Natural killer cell (primary cell): ENCODE results near the gene PDE6B. TPM values are rescaled to one million over a fixed set of nuclear protein-coding genes. Genes with fewer than 3 reads are reported as not detected.

ENCODE experiments used
- ATAC-seq, 3 donors: fragments of 150-1000 bp in 2 of 3; fragments of 200-7000 bp in 1 of 3; cut with Tn5 transposase; 1 replicate in 1 of 3; 2 replicates in 2 of 3; pipeline ENCODE4 v1.10.0; 2021; ENCODE audit warnings: mild to moderate bottlenecking in 2 of 3, moderate library complexity in 2 of 3
- DNase-seq, 2 donors: peaks; one replicate each; pipeline versions ENCODE4 v3.0.0 to v3.0.0-alpha.2; 2013 to 2021; ENCODE audit warnings: mixed read lengths in 1 of 2
- H3K27ac ChIP-seq: one replicate; pipeline ENCODE4 v1.5.1; 2013; ENCODE audit warnings: mild to moderate bottlenecking, low read length
- H3K27me3 ChIP-seq: one replicate; pipeline ENCODE4 v1.6.1; 2013; ENCODE audit warnings: low read length; ENCODE audit not compliant: control insufficient read depth, insufficient read depth
- H3K36me3 ChIP-seq: one replicate; pipeline ENCODE4 v1.6.1; 2013; ENCODE audit warnings: low read length; ENCODE audit not compliant: control insufficient read depth, insufficient read depth
- H3K4me1 ChIP-seq: one replicate; pipeline ENCODE4 v1.6.1; 2013; ENCODE audit warnings: low read length; ENCODE audit not compliant: control insufficient read depth, insufficient read depth
- H3K4me3 ChIP-seq: one replicate; pipeline ENCODE4 v1.5.1; 2013; ENCODE audit warnings: low read length
- H3K9me3 ChIP-seq: one replicate; pipeline ENCODE4 v1.6.1; 2013; ENCODE audit warnings: low read length; ENCODE audit not compliant: control insufficient read depth, insufficient read depth
- H3K27ac Mint-ChIP-seq, 2 donors: one replicate each; pipeline ENCODE4 v1.8.0; 2022; ENCODE audit warnings: mild to moderate bottlenecking in 2 of 2, mixed read lengths in 2 of 2, moderate library complexity in 1 of 2
- H3K27me3 Mint-ChIP-seq, 2 donors: one replicate each; pipeline ENCODE4 v1.8.0; 2022; ENCODE audit warnings: low read depth in 2 of 2, mixed read lengths in 2 of 2
- H3K36me3 Mint-ChIP-seq: one replicate; pipeline ENCODE4 v1.8.0; 2022; ENCODE audit warnings: mixed read lengths
- H3K4me1 Mint-ChIP-seq, 2 donors: one replicate each; pipeline ENCODE4 v1.8.0; 2022; ENCODE audit warnings: mixed read lengths in 2 of 2
- H3K4me3 Mint-ChIP-seq: one replicate; pipeline ENCODE4 v1.8.0; 2022; ENCODE audit warnings: mild to moderate bottlenecking, moderate library complexity, mixed read lengths
- H3K9me3 Mint-ChIP-seq, 2 donors: one replicate each; pipeline ENCODE4 v1.8.0; 2022; ENCODE audit warnings: mixed read lengths in 2 of 2
- CTCF ChIP-seq: fragments of 200-600 bp; IDR thresholded peaks from one replicate; pipeline ENCODE4 v1.8.0; 2022; ENCODE audit warnings: antibody characterized with exemption
- WGBS: methylation state at CpG from one replicate; pipeline ENCODE4 v1.1.7; 2013; ENCODE audit warnings: missing lambda C conversion rate; ENCODE audit not compliant: insufficient coverage; 5-methylcytosine and 5-hydroxymethylcytosine counted together
- intact Hi-C: fragments of 100-400 bp; cut with micrococcal nuclease; formaldehyde crosslinking; loops from one replicate; pipeline ENCODE4 v1.14.2; 2022
- total RNA-seq, 4 donors: library from RNA; stranded (reverse); fragments of 120-200 nt in 1 of 4; gene quantifications; one replicate each; pipeline versions ENCODE4 v1.2.3 to v1.2.4, GENCODE V29; 2013 to 2022

Gene PDE6B
- total RNA-seq, 3 donors from 2014 or later (not counting 1 experiment from before 2014, with no cell fraction given) = 15.8 to 18.8 (median 17.2) TPM

GRCh38 chr4:663438-664428 is 38.4 kb downstream of the PDE6B start:
- peaks cover 24% of the 10 kb centered on the region for H3K4me1 ChIP-seq

GRCh38 chr4:664713-665231 is 39.4 kb downstream of the PDE6B start:
- H3K4me1 Mint-ChIP-seq = peaks cover 5 to 20% of the 10 kb centered on the region in 2 donors
- H3K27ac ChIP-seq = no peak overlapping the region

More at GRCh38 chr4:663438-664428, 38.4 kb downstream of the PDE6B start:
- peaks cover 0 to 2% of the 10 kb centered on the region in 2 donors for H3K9me3 Mint-ChIP-seq
- peak overlapping the region; percentile 73 to 89 for H3K27ac Mint-ChIP-seq
- no peaks in the 10 kb centered on the region for H3K27me3 ChIP-seq
- peaks cover 5 to 20% of the 10 kb centered on the region in 2 donors for H3K4me1 Mint-ChIP-seq
- H3K27ac ChIP-seq = peak overlapping the region; percentile 63
- no peak for TF ChIP-seq CTCF
- H3K27me3 Mint-ChIP-seq = no peaks in the 10 kb centered on the region
- WGBS = under 1% methylated on average over 80 of the region's 80 CpGs
- peak overlapping the region; percentile 63 for H3K4me3 ChIP-seq
- DNase-seq (peak; percentile 76 to 83), ATAC-seq (peak; percentile 89 to 94 (median 93))
- no peaks in the 10 kb centered on the region for H3K9me3 ChIP-seq
- no peaks in the 10 kb centered on the region for H3K36me3 ChIP-seq
- intact Hi-C loops = no loop called here
- peak overlapping the region; percentile 89 for H3K4me3 Mint-ChIP-seq
- H3K36me3 Mint-ChIP-seq = no peaks in the 10 kb centered on the region

GRCh38 chr4:665381-665750 is 40.0 kb downstream of the PDE6B start:
- H3K36me3 Mint-ChIP-seq = no peaks in the 10 kb centered on the region
- peaks cover 5 to 20% of the 10 kb centered on the region in 2 donors for H3K4me1 Mint-ChIP-seq
- Histone ChIP-seq H3K27ac (no peak overlapping the region), H3K27me3 (no peaks in the 10 kb centered on the region), H3K4me3 (no peak overlapping the region), H3K9me3 (no peaks in the 10 kb centered on the region), H3K36me3 (no peaks in the 10 kb centered on the region), H3K4me1 (peaks cover 24% of the 10 kb centered on the region)
- peak overlapping the region in 1 of 2 donors; percentile 89 for H3K27ac Mint-ChIP-seq
- no peak for TF ChIP-seq CTCF
- 90% methylated on average over 12 of the region's 12 CpGs for WGBS
- no peaks in the 10 kb centered on the region for H3K27me3 Mint-ChIP-seq
- intact Hi-C loops = no loop called here
- no peak for DNase-seq
- peaks cover 0 to 2% of the 10 kb centered on the region in 2 donors for H3K9me3 Mint-ChIP-seq
- no peak for ATAC-seq
- H3K4me3 Mint-ChIP-seq = peak overlapping the region; percentile 83

More at GRCh38 chr4:664713-665231, 39.4 kb downstream of the PDE6B start:
- H3K9me3 ChIP-seq = no peaks in the 10 kb centered on the region
- Mint-ChIP-seq H3K4me3 (peak overlapping the region; percentile 83), H3K9me3 (peaks cover 0 to 2% of the 10 kb centered on the region in 2 donors), H3K36me3 (no peaks in the 10 kb centered on the region), H3K27ac (peak overlapping the region; percentile 73 to 89), H3K27me3 (no peaks in the 10 kb centered on the region)
- H3K4me3 ChIP-seq = no peak overlapping the region
- no peaks in the 10 kb centered on the region for H3K27me3 ChIP-seq
- peaks cover 24% of the 10 kb centered on the region for H3K4me1 ChIP-seq
- no peaks in the 10 kb centered on the region for H3K36me3 ChIP-seq
- TF ChIP-seq CTCF = no peak
- DNase-seq = no peak
- 96% methylated on average over 24 of the region's 24 CpGs for WGBS
- ATAC-seq = no peak
- intact Hi-C loops = no loop called here
